OCI-LY7 (cell line): ENCODE measurements around the gene AP1S1.

Experiments
- EZH2phosphoT487 ChIP-seq: fragments of 200-600 bp; sonication (generic); IDR thresholded peaks from 2 replicates; pipeline ENCODE4 v1.6.1; 2018; ENCODE audit warnings: low read depth, borderline replicate concordance, mild to moderate bottlenecking, mixed run types, antibody characterized with exemption, low read length, moderate library complexity, mixed read lengths
- TF ChIP-seq, protein P1 (sequence below): fragments of 200-600 bp; sonication (generic); conservative IDR thresholded peaks from 2 replicates; pipeline ENCODE4 v1.5.1; 2014; ENCODE audit warnings: mild to moderate bottlenecking, antibody characterized with exemption, low read length, moderate library complexity, mixed read lengths

DNA sequence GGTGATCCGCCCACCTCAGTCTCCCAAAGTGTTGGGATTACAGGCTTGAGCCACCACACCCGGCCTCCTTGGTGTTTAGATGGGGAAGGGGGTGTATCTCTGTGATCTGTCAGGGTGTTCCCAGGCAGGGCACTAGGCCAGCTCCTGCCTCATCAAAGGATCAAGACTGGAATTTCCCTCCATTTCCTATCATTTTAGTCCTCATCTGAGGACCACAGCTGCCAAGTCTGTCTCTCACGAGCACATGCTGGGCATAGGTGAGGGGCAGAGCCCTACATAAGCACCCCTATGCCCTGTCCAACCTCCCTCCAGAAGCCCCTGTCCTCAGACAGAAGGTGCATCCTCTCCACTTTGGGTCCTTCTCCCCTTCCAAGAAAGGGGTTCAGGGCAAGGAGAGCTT is 49.5 kb upstream of the AP1S1 start:
- TF ChIP-seq, protein P1, sequence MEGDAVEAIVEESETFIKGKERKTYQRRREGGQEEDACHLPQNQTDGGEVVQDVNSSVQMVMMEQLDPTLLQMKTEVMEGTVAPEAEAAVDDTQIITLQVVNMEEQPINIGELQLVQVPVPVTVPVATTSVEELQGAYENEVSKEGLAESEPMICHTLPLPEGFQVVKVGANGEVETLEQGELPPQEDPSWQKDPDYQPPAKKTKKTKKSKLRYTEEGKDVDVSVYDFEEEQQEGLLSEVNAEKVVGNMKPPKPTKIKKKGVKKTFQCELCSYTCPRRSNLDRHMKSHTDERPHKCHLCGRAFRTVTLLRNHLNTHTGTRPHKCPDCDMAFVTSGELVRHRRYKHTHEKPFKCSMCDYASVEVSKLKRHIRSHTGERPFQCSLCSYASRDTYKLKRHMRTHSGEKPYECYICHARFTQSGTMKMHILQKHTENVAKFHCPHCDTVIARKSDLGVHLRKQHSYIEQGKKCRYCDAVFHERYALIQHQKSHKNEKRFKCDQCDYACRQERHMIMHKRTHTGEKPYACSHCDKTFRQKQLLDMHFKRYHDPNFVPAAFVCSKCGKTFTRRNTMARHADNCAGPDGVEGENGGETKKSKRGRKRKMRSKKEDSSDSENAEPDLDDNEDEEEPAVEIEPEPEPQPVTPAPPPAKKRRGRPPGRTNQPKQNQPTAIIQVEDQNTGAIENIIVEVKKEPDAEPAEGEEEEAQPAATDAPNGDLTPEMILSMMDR: no peak
- no peak for TF ChIP-seq EZH2phosphoT487
